Keratinocyte (primary cell): ENCODE measurements around the gene DIP2C.

ENCODE experiments used
- CTCF ChIP-seq, 3 experiments: IDR thresholded peaks in 1 of 3; conservative IDR thresholded peaks in 1 of 3; optimal IDR thresholded peaks in 1 of 3; 2 replicates in 2 of 3; 3 replicates in 1 of 3; pipeline versions ENCODE3 to v1.5.1; 2011; ENCODE audit warnings: low read length in 3 of 3, mild to moderate bottlenecking in 3 of 3, moderate library complexity in 2 of 3, control low read depth in 1 of 3, inconsistent platforms in 1 of 3; ENCODE audit not compliant: insufficient read depth in 2 of 3; ENCODE audit errors: extremely low read depth in 1 of 3
- EZH2 ChIP-seq: IDR thresholded peaks from one replicate; pipeline ENCODE4 v1.6.1; 2012; ENCODE audit warnings: inconsistent platforms, mild to moderate bottlenecking, low read length, moderate library complexity

GRCh38 chr10:561721-562120 lies 127.7 kb downstream of the DIP2C start:
- TF ChIP-seq CTCF (optimal IDR thresholded peaks at IDR 0.05 in 1 of 3, IDR thresholded peaks at IDR 0.05 in 1 of 3, conservative IDR thresholded peaks at IDR 0.05 in 1 of 3; ENCODE audit: extremely low read depth in 1 of 3, insufficient read depth in 2 of 3, low read length in 3 of 3) (no peak), EZH2 (no peak)
